Neuronal stem cell (in vitro differentiated cells): Measurements from ENCODE around the gene BCOR. TPM values are rescaled to one million over a fixed set of nuclear protein-coding genes. Genes with fewer than 3 reads are reported as not detected.
A peak's percentile ranks its signal among the peaks of the same experiment; 100 is the strongest.

Experiments used
- DNase-seq: peaks from one replicate; pipeline ENCODE4 v3.0.0-alpha.2; 2013; ENCODE audit warnings: low spot score
- H2AFZ ChIP-seq: one replicate; pipeline ENCODE4 v1.6.1; 2013; ENCODE audit warnings: mild to moderate bottlenecking, low read length, inconsistent platforms
- H2AK5ac ChIP-seq: 2 replicates; pipeline ENCODE4 v1.6.1; 2013; ENCODE audit warnings: low read depth, mild to moderate bottlenecking, inconsistent platforms, low read length, moderate library complexity, mixed read lengths
- H2BK120ac ChIP-seq: 2 replicates; pipeline ENCODE4 v1.6.1; 2013; ENCODE audit warnings: low read depth, mild to moderate bottlenecking, inconsistent platforms, low read length, moderate library complexity, mixed read lengths
- H2BK12ac ChIP-seq: one replicate; pipeline ENCODE4 v1.6.1; 2013; ENCODE audit warnings: low read length, inconsistent platforms
- H2BK15ac ChIP-seq: 2 replicates; pipeline ENCODE4 v1.6.1; 2013; ENCODE audit warnings: mild to moderate bottlenecking, low read length, inconsistent platforms, mixed read lengths
- H2BK5ac ChIP-seq: one replicate; pipeline ENCODE4 v1.6.1; 2013; ENCODE audit warnings: inconsistent platforms, mild to moderate bottlenecking, low read length, moderate library complexity
- H3K14ac ChIP-seq: one replicate; pipeline ENCODE4 v1.6.1; 2013; ENCODE audit warnings: low read length, inconsistent platforms
- H3K18ac ChIP-seq: 2 replicates; pipeline ENCODE4 v1.6.1; 2013; ENCODE audit warnings: low read length, inconsistent platforms
- H3K23ac ChIP-seq: 2 replicates; pipeline ENCODE4 v1.6.1; 2013; ENCODE audit warnings: low read depth, mild to moderate bottlenecking, mixed read lengths, low read length, inconsistent platforms; ENCODE audit not compliant: poor library complexity
- H3K27ac ChIP-seq: replicated peaks from 3 replicates; pipeline ENCODE4 v1.5.1; 2013; ENCODE audit warnings: low read length, inconsistent platforms
- H3K27me3 ChIP-seq, 3 experiments: 2 replicates each; pipeline ENCODE4 v1.6.1; 2013; ENCODE audit warnings: low read length in 3 of 3, mild to moderate bottlenecking in 2 of 3, inconsistent platforms in 1 of 3, low read depth in 1 of 3, mixed read lengths in 1 of 3, moderate library complexity in 1 of 3; ENCODE audit not compliant: control insufficient read depth in 3 of 3, insufficient read depth in 3 of 3
- H3K36me3 ChIP-seq, 2 donors: replicated peaks in 1 of 2; 2 replicates each; pipeline ENCODE4 v1.6.1; 2013; ENCODE audit warnings: low read length in 2 of 2; ENCODE audit not compliant: control insufficient read depth in 2 of 2, insufficient read depth in 2 of 2
- H3K4ac ChIP-seq: 2 replicates; pipeline ENCODE4 v1.6.1; 2013; ENCODE audit warnings: inconsistent platforms, mild to moderate bottlenecking, low read length, moderate library complexity
- H3K4me1 ChIP-seq, 2 donors: 1 replicate in 1 of 2; 2 replicates in 1 of 2; pipeline ENCODE4 v1.6.1; 2013; ENCODE audit warnings: low read length in 2 of 2, low read depth in 1 of 2; ENCODE audit not compliant: control insufficient read depth in 2 of 2, insufficient read depth in 1 of 2
- H3K4me2 ChIP-seq: one replicate; pipeline ENCODE4 v1.6.1; 2013; ENCODE audit warnings: mild to moderate bottlenecking, low read length, inconsistent platforms; ENCODE audit not compliant: insufficient read depth, poor library complexity, severe bottlenecking
- H3K4me3 ChIP-seq, 2 donors: 2 replicates each; pipeline ENCODE4 v1.5.1; 2013; ENCODE audit warnings: low read length in 2 of 2, mild to moderate bottlenecking in 2 of 2, inconsistent platforms in 1 of 2, moderate library complexity in 1 of 2
- H3K79me1 ChIP-seq: one replicate; pipeline ENCODE4 v1.6.1; 2013; ENCODE audit warnings: low read depth, mild to moderate bottlenecking, inconsistent platforms, low read length, moderate library complexity
- H3K9ac ChIP-seq: one replicate; pipeline ENCODE4 v1.6.1; 2013; ENCODE audit warnings: mild to moderate bottlenecking, low read depth, low read length, inconsistent platforms; ENCODE audit not compliant: poor library complexity
- H3K9me3 ChIP-seq, 2 donors: replicated peaks in 1 of 2; 2 replicates each; pipeline versions ENCODE3 to v1.6.1; 2013; ENCODE audit warnings: low read length in 2 of 2, mild to moderate bottlenecking in 2 of 2, inconsistent platforms in 1 of 2, low read depth in 1 of 2, mixed read lengths in 1 of 2, moderate library complexity in 1 of 2; ENCODE audit not compliant: control insufficient read depth in 2 of 2, insufficient read depth in 1 of 2
- H4K8ac ChIP-seq: one replicate; pipeline ENCODE4 v1.6.1; 2013; ENCODE audit warnings: low read depth, mild to moderate bottlenecking, inconsistent platforms, low read length, moderate library complexity
- H4K91ac ChIP-seq: one replicate; pipeline ENCODE4 v1.6.1; 2013; ENCODE audit warnings: low read length, low read depth, mild to moderate bottlenecking, inconsistent platforms; ENCODE audit not compliant: poor library complexity
- WGBS, 2 donors: extraction: QIAGEN DNeasy Blood & Tissue Kit; methylation state at CpG; one replicate each; pipeline ENCODE4 v1.1.7; 2013; ENCODE audit warnings: missing lambda C conversion rate in 2 of 2, mixed read lengths in 1 of 2; ENCODE audit not compliant: insufficient read length in 2 of 2, insufficient replicate concordance in 1 of 2; ENCODE audit errors: extremely low coverage in 2 of 2; 5-methylcytosine and 5-hydroxymethylcytosine counted together
- polyA plus RNA-seq, 2 experiments: library from polyadenylated mRNA; stranded (reverse); fragments of 200-250 nt; gene quantifications; one replicate each; pipeline ENCODE4 v1.2.3, GENCODE V29; 2013

The BCOR gene
- 5.4 TPM for polyA plus RNA-seq (2013, experiment 1 of 2)
- polyA plus RNA-seq (2013, experiment 2 of 2), result 5.2 TPM

DNA sequence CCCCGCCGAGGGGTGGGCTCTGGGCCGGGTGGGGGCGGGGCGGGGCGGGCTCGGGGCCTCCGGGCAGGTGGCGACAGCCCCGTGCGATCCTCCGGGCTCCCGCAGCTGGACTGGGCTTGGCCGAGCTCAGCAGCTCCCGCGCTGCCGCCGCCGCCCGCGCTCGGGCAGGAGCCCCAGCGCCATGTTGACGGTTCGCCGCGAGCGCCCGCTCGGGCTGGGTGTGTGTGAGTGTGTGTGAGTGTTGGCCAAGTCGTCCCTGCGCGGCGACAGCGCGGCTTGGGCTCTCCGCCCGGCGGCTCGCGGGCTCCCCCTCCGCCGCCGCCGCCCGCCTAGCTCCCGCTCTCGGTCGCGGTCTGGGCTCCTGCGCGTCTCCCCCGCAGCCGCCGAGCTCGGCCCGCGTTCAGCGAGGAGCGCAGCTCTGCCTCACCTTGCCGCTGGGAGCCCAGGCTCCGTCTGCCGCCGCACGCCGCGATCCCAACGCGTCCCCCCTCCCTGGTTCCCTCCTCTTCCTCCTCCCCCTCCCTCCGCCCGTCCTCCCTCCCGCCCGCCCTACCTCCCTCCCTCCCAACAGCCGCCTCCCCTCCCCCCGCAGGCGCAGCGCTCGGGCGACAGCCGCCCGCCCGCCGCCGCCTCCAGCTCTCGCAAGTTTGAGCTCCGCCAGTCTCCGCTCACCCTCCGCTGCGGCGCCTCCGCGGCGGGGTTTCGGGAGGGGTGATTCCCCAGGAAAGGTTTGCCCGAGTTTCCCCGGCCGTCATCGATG lies at the start of gene BCOR:
BCOR (minus strand) TSS at position 455 of the 760 bp plus-strand sequence. CDS start 20,029 bp downstream, outside the sequence.
- H2AFZ ChIP-seq, result peak within 1 kb of the TSS; percentile 68
- DNase-seq, result no peak
- peaks cover 0 to 8% (median 0%) of the 10 kb centered on the region in 3 experiments for H3K27me3 ChIP-seq

DNA sequence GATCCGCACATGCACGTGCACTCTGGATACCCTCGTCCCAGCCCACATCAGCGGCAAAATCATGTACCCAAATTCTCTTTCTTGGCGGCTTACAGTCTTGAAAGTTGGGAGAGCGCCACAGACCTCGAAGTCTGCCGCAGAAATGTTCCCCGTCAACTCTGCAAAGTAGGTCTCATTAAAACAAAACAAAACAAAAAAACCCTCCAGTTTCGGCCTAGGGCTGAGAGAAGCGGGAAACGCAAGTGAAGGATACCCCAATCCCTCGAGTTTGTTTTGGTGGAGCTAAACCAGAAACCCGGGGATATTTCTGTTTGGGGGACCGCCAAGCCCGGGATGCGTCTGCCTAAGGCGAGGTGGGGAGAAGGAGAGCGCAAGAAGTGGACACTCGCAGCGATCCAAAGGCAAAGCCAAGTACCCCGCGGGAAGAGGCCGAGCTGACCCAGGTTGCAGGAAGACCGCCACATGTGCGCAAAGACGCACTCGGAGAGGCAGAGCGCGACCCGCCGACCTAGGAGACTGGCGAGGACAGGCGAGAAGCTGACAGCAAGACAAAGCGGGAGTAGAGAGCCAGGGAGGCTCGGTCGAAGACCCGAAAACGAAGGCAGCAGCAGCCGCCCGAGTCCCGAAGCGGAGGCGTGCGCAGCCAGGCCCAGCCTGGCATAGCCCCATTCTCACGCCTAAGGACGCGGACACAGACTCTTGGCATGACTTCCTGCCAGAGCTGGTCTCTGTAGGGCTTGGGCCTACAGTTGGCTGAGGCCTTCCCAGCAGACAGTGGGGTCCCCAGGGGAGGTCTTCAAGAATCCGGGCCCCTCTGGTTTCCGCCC lies 49.6 kb upstream of the BCOR start:
- WGBS, 2 donors, result no CpG with 5 or more reads among the region's 50 CpGs
- Histone ChIP-seq H2AFZ (no peak overlapping the region), H2BK120ac (no peak overlapping the region), H3K4ac (no peak overlapping the region), H3K18ac (peak overlapping the region; percentile 64), H2BK15ac (peak overlapping the region; percentile 75), H3K14ac (no peak overlapping the region), H3K36me3 (no peaks in the 10 kb centered on the region), H3K4me3 (no peak overlapping the region), H3K4me2 (no peak overlapping the region), H4K8ac (no peak overlapping the region), H2BK5ac (no peak overlapping the region), H3K9me3 (no peaks in the 10 kb centered on the region), H3K27me3 (peaks cover 0 to 40% (median 0%) of the 10 kb centered on the region in 3 experiments), H2BK12ac (no peak overlapping the region), H3K9ac (peak overlapping the region; percentile 21), H4K91ac (no peak overlapping the region), H3K27ac (no peak overlapping the region), H3K79me1 (no peaks in the 10 kb centered on the region), H3K23ac (no peak overlapping the region), H2AK5ac (peak overlapping the region; percentile 53), H3K4me1 (peaks cover 8 to 17% of the 10 kb centered on the region in 2 donors)
- DNase-seq, result no peak

More for the DNA sequence above, at the start of gene BCOR:
- Histone ChIP-seq H3K14ac (no peak within 1 kb of the TSS), H4K91ac (no peak within 1 kb of the TSS), H2BK12ac (no peak within 1 kb of the TSS), H3K27ac (peak within 1 kb of the TSS; percentile 46), H2BK5ac (no peak within 1 kb of the TSS), H3K36me3 (no peaks in the 10 kb centered on the region), H3K18ac (peak within 1 kb of the TSS; percentile 93), H2BK120ac (no peak within 1 kb of the TSS), H4K8ac (no peak within 1 kb of the TSS), H3K4me3 (peak within 1 kb of the TSS; percentile 60 to 85), H2BK15ac (no peak within 1 kb of the TSS), H3K4me2 (peak within 1 kb of the TSS; percentile 69), H3K4me1 (peaks cover 10 to 32% of the 10 kb centered on the region in 2 donors), H2AK5ac (no peak within 1 kb of the TSS), H3K9ac (peak within 1 kb of the TSS; percentile 77), H3K9me3 (no peaks in the 10 kb centered on the region), H3K23ac (peak within 1 kb of the TSS; percentile 80), H3K79me1 (peaks cover 2% of the 10 kb centered on the region), H3K4ac (no peak within 1 kb of the TSS)
- no CpG with 5 or more reads among the region's 98 CpGs for WGBS, 2 donors

DNA sequence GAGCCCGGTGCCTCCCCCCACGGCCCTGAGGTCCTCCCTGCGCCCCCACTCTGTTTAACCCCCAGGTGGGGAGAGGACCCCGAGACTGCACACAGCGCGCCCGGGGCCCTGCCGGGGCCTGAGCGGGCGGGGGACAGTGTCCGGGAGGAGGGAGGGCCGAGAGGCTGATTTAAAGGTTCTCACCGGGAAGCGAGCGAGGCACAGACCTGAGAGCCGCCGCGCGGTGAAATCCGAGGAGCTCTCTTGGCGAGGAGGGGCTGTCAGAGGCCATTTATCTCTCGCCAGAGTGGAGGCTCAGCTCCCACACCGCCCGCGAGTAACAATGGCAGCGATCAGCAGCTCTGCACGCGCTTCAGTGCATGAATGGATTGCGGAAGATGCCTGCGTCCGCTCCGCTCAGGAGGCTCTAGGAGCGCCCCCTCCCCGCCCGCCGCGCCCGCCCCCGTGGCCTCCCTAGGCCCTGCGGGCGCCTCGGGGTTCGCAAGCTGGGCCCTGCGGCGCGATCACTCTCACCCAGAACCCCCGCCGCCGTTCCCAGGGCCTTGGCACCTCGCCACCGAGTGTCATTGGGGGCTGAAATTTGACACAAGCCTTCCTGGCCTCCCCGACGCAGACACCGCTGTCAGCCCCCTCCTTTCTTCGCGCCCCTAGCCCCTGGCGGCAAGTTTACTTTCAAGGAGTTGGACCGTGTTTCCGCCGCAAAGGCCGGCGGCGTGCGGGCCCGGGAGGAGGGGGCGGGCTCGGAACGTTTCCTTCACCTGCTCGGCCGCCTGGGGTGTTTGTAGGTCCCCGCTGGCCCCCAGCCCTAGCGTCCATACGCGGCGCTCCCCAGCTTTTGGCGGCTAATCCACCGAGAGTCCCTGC lies 48.7 kb upstream of the BCOR start:
- Histone ChIP-seq H2BK15ac (no peak overlapping the region), H3K36me3 (no peaks in the 10 kb centered on the region), H3K9ac (peak overlapping the region; percentile 21), H3K27ac (no peak overlapping the region), H2AK5ac (no peak overlapping the region), H3K27me3 (peaks cover 0 to 37% (median 0%) of the 10 kb centered on the region in 3 experiments), H3K14ac (no peak overlapping the region), H4K91ac (no peak overlapping the region), H2BK5ac (no peak overlapping the region), H3K4me3 (peak overlapping the region; percentile 55 to 75), H2BK12ac (no peak overlapping the region), H3K9me3 (no peaks in the 10 kb centered on the region), H3K18ac (peak overlapping the region; percentile 88), H3K4ac (no peak overlapping the region), H3K4me2 (peak overlapping the region; percentile 81), H2BK120ac (no peak overlapping the region), H3K79me1 (no peaks in the 10 kb centered on the region), H3K23ac (no peak overlapping the region), H4K8ac (no peak overlapping the region), H3K4me1 (peaks cover 7 to 20% of the 10 kb centered on the region in 2 donors), H2AFZ (peak overlapping the region; percentile 68)
- no CpG with 5 or more reads among the region's 77 CpGs for WGBS, 2 donors
- DNase-seq, result no peak
